ENCODE measurements around the gene PCDHGA9.
A peak's percentile ranks its signal among the peaks of the same experiment; 100 is the strongest.
"Not testable (repeated sequence)": the region's sequence is repeated elsewhere in the genome, so short reads cannot be mapped to it uniquely, and the experiment has no call there.

Gene PCDHGA9

DNA sequence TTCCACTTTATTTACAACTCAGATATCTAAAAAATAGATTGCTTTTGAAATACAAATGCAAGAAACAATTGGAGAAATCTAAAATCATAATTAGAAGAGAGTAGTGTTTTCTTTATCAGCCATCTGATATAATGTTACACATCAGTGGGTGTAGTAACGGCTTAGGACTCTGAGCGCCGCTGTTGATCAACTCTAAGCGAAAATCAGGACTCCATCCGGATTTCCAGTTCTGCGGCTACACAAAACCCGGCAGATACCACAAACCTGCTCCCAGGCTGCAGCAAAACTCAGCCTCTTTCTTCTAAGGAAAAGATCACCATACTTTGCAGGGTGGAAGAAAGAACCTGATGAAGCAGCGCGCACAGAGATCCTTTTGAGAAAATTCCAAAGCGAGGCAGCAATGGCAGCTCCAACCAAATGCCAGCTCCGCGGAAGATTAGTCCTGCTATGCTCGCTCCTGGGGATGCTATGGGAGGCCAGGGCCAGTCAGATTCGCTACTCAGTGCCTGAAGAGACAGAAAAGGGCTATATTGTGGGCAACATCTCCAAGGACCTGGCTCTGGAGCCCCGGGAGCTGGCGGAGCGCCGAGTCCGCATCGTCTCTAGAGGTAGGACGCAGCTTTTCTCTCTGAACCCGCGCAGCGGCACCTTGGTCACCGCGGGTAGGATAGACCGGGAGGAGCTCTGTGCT lies at the start of gene PCDHGA9:
PCDHGA9 (plus strand) TSS at position 226 of the 691 bp plus-strand sequence; CDS start at position 401, 175 bp downstream.
- no peak for DNase-seq (ENCODE audit: low read depth)

GRCh38 chr5:141354900-141355469 lies 47.6 kb upstream of the PCDHGA9 start, which contains the start of gene PCDHGA4:
Gene PCDHGA4, plus strand, starts transcription at chr5:141355021. Its CDS starts 87 bp downstream, at chr5:141355108.
- DNase-seq (ENCODE audit: low read depth), result no peak

DNA sequence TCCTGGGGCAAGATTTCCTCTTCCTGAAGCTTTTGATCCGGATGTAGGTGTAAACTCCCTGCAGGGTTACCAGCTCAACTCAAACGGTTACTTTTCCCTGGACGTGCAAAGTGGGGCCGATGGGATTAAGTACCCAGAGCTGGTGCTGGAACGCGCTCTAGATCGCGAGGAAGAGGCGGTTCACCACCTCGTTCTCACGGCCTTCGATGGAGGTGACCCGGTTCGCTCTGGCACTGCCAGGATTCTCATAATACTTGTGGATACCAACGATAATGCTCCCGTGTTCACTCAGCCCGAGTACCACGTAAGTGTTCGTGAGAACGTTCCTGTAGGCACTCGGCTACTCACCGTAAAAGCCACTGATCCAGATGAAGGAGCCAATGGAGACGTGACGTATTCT lies 46.9 kb upstream of the PCDHGA9 start:
- no peak for DNase-seq (ENCODE audit: low read depth)

- DNase-seq (ENCODE audit: low read depth), result no peak
Measured at GRCh38 chr5:141356133-141356532, 46.4 kb upstream of the PCDHGA9 start.

- DNase-seq (ENCODE audit: low read depth), result no peak
Measured at GRCh38 chr5:141356950-141357349, 45.6 kb upstream of the PCDHGA9 start.

DNA sequence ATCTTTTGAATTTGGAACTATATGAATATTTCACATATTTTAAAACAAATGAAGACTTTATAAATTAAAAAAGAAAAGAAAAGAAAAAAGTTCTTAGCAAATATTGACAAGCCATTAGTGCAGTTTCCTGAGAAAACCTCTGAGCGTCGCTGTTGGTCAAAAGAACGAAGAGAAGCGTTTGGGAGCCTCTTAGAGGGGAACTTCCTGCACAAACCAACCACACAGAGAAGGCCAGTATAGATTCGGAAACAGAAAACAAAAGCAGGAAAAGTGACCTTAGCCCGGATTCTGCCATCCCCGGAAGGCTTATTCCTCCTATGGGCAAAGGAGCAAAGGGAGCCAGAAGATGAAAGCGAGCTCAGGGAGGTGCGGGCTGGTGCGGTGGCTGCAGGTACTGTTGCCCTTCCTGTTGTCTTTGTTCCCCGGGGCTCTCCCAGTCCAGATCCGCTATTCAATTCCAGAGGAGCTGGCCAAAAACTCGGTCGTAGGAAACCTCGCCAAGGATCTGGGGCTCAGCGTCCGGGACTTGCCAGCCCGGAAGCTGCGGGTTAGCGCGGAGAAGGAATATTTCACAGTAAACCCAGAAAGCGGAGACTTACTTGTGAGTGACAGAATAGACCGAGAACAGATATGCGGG lies 42.7 kb upstream of the PCDHGA9 start, which contains the start of gene PCDHGB2:
PCDHGB2 (plus strand) TSS at position 205 of the 637 bp plus-strand sequence; CDS start at position 347, 142 bp downstream.
- peak; percentile 25 for DNase-seq (ENCODE audit: low read depth)

GRCh38 chr5:141360685-141361084 lies 41.9 kb upstream of the PCDHGA9 start:
- DNase-seq (ENCODE audit: low read depth), result no peak

- no peak for DNase-seq (ENCODE audit: low read depth)
Measured at GRCh38 chr5:141362719-141363118, 39.9 kb upstream of the PCDHGA9 start.

DNA sequence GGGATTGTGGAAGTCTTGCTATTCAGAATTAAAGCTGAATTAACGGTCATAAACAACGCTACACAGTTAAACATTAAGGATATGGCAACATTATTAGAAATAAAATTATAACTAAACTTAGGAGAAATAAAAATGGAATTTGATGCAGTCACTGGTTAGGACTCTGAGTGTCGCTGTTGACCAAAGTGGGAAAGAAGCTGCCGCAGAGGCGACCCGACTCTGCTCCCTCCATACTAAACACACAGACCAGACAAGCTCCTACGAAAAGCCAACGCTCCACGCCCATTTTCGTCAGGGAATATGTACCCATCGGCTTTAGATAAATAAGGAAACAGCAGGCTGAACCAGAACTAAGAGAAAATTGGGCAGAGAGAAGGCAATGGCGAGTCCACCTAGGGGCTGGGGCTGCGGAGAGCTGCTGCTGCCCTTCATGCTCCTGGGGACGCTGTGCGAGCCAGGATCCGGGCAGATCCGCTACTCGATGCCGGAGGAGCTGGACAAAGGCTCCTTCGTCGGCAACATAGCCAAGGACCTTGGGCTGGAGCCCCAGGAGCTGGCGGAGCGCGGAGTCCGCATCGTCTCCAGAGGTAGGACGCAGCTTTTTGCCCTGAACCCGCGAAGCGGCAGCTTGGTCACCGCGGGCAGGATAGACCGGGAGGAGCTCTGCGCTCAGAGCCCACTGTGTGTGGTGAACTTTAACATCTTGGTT lies 38.5 kb upstream of the PCDHGA9 start, which contains the start of gene PCDHGA5:
PCDHGA5 (plus strand) TSS at position 211 of the 709 bp plus-strand sequence; CDS start at position 380, 169 bp downstream.
- DNase-seq (ENCODE audit: low read depth), result no peak

- DNase-seq (ENCODE audit: low read depth), result no peak
Measured at GRCh38 chr5:141366016-141366896, 36.3 kb upstream of the PCDHGA9 start.

- peak; percentile 52 for DNase-seq (ENCODE audit: low read depth)
Measured at GRCh38 chr5:141369994-141370848, 32.4 kb upstream of the PCDHGA9 start, which contains the start of gene PCDHGB3. Gene PCDHGB3, plus strand, starts transcription at chr5:141370242. Its CDS starts 153 bp downstream, at chr5:141370395.

- DNase-seq (ENCODE audit: low read depth), result no peak
Measured at GRCh38 chr5:141371572-141372475, 30.8 kb upstream of the PCDHGA9 start.

GRCh38 chr5:141373673-141374317 lies 28.8 kb upstream of the PCDHGA9 start, which contains the start of gene PCDHGA6:
Gene PCDHGA6, plus strand, starts transcription at chr5:141373891. Its CDS starts 193 bp downstream, at chr5:141374084.
- no peak for DNase-seq (ENCODE audit: low read depth)

DNA sequence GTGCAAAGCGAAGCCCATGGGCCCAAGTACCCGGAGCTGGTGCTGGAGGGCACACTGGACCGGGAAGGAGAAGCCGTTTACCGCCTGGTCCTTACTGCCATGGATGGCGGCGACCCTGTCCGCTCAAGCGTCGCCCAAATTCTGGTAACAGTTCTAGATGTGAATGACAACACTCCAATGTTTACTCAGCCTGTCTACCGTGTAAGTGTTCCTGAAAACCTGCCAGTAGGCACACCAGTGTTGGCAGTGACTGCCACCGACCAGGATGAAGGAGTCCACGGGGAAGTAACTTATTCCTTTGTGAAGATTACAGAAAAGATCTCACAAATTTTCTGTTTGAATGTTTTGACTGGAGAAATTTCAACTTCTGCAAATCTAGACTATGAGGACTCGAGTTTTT lies 28.0 kb upstream of the PCDHGA9 start:
- no peak for DNase-seq (ENCODE audit: low read depth)

DNA sequence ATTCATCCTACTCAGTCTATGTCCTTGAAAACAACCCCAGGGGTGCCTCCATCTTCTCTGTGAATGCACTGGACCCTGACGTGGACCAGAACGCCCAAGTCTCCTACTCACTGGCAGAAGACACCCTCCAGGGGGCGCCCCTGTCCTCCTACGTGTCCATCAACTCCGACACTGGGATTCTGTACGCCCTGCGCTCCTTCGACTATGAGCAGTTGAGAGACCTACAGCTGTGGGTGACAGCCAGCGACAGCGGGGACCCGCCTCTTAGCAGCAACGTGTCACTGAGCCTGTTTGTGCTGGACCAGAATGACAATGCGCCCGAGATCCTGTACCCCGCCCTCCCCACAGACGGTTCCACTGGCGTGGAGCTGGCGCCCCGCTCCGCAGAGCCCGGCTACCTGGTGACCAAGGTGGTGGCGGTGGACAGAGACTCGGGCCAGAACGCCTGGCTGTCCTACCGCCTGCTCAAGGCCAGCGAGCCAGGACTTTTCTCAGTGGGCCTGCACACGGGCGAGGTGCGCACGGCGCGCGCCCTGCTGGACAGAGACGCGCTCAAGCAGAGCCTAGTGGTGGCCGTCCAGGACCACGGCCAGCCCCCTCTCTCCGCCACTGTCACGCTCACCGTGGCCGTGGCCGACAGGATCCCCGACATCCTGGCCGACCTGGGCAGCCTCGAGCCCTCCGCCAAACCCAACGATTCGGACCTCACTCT lies 27.0 kb upstream of the PCDHGA9 start:
- not testable (repeated sequence) for DNase-seq (ENCODE audit: low read depth)

DNA sequence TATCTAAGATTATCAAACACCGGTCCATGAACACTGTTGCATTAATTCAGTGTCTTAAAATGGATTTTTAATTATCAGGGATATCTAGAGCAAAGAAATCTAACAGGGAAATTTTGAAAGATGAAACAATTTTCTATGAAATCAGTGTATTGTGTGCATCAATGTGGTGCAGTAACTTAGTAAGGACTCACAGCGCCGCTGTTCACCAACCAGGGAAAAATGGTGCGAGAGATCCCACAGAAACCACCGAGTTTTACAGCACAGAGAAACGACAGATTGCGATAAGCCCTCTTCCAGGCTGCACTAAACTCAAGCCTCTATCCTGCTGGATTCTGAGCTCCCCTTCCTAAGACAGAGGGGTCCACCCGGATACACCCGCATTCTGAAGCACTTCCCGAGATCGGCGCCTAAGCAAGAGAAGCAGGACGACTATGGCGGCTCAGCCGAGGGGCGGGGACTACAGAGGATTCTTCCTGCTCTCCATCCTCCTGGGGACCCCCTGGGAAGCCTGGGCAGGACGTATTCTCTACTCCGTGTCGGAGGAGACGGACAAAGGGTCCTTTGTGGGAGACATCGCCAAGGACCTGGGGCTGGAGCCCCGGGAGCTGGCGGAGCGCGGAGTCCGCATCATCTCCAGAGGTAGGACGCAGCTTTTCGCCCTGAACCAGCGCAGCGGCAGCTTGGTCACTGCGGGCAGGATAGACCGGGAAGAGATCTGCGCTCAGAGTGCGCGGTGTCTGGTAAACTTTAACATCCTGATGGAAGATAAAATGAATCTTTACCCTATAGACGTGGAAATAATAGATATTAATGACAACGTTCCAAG lies 19.9 kb upstream of the PCDHGA9 start, which contains the start of gene PCDHGA7:
PCDHGA7 (plus strand) TSS at position 274 of the 826 bp plus-strand sequence; CDS start at position 432, 158 bp downstream.
- DNase-seq (ENCODE audit: low read depth), result peak; percentile 17

DNA sequence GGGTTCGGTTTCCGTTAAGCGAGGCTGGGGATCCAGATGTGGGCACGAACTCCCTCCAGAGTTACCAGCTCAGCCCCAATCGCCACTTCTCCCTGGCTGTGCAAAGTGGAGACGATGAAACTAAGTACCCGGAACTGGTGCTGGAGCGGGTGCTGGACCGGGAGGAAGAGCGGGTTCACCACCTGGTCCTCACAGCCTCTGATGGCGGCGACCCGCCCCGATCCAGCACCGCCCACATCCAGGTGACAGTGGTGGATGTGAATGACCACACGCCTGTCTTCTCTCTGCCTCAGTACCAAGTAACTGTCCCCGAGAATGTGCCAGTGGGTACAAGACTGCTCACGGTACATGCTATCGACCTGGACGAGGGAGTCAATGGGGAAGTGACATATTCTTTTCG lies 19.2 kb upstream of the PCDHGA9 start:
- DNase-seq (ENCODE audit: low read depth), result no peak

Measured in fibroblast of gingiva (primary cell).